Effector CD8-positive, alpha-beta T cell (primary cell): ENCODE data around the gene MYDGF.
A peak's percentile ranks its signal among the peaks of the same experiment; 100 is the strongest.

Experiments used
- DNase-seq: peaks from one replicate; lab custom pipeline; 2025; lab: John Stamatoyannopoulos, UW

The MYDGF gene

DNA sequence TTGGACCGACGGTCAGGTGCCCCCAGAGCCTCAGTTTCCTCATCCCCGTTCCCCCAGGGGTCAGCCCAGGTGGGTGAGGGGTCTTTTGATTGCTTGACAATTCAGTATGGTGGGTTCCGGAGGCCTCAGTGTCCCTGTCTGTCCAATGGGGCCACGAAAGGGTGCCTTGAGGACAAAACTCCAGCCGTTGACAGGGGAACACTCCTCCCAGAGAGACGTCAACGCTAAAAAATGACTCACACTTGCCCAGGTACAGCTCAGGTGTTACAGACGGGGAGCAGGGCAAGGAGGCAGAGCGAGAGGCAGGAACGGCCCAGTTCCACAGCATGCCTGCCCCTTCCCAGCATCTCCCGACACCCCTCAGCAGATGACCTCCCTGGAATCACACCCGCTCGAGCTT lies 29.0 kb downstream of the MYDGF start:
- DNase-seq: no peak

GRCh38 chr19:4640247-4641000 lies 29.7 kb downstream of the MYDGF start:
- DNase-seq: no peak

GRCh38 chr19:4639531-4640246 lies 30.5 kb downstream of the MYDGF start:
- DNase-seq: no peak

DNA sequence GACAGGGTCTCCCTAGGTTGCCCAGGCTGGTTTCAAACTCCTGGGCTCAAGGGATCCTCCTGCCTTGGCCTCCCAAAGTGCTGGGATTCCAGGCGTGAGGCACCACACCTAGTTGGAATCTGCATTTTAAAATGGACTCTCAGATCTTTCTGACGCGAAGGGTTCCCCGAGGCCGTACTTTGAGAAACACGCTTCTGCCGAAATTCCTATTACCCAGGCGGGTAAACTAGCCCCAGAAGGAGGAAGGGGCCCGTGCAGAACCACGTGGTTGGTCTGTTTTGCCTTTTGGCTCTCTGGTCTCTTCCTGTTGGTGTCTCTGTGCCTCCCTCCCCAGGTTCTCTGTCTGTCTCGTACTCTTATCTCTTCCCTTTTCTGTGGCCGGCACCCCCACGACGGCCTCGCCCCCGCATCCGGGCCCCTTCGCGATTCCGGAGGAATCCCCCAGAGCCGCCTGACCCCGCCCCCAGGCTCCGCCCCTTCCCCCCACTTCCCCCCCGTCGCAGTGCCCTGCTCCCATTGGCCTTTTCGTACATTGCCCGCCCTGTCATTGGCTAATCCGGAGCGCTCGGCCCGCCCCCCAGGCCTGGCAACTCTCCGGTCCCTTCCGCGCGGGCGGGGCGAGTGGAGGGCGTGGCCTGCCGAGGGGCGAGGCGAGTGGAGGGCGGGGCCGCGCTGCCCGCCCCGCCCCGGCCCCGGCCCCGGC lies 31.2 kb downstream of the MYDGF start, which contains the start of gene TNFAIP8L1:
TNFAIP8L1 (plus strand) TSS at position 689 of the 703 bp plus-strand sequence. CDS start 12,354 bp downstream, outside the sequence.
- DNase-seq: peak; percentile 99

DNA sequence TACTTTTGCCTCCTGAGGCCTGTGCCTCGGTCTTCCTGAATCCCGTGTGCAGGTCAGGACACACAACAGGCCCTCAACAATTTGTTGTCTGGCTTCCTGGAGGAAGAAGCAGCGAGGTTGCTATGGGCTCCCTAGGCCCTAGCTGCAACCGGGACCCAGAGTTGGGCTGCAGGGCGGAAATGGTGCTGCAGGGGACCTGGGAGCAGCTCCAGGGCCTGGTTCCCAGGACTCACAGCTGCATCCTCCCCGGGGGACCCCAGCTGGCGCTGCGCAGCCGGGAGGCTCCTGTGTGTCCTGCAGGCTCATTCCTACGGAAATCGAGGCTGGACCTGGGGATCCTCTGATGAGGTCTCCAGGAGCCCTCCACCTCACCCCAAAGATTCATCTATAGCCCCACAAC lies 31.8 kb downstream of the MYDGF start:
- DNase-seq: no peak

DNA sequence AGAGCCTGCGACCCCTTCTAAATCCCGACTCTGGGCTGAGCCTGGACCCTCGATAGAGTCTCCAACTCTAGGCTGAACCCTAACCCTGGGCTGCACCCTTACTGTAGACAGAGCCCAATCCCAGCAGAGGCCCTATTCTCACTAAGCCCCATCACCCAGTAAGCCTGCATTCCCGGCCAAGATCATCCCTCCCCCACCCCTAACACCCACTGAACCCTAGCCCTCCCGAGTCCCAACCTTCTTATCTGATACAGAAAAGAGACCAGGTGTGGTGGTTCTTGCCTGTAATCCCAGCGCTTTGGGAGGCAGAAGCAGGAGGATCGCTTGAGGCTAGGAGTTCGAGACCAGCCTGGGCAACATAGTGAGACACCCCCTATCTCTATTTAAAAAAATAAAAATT lies 33.4 kb downstream of the MYDGF start:
- no peak for DNase-seq

DNA sequence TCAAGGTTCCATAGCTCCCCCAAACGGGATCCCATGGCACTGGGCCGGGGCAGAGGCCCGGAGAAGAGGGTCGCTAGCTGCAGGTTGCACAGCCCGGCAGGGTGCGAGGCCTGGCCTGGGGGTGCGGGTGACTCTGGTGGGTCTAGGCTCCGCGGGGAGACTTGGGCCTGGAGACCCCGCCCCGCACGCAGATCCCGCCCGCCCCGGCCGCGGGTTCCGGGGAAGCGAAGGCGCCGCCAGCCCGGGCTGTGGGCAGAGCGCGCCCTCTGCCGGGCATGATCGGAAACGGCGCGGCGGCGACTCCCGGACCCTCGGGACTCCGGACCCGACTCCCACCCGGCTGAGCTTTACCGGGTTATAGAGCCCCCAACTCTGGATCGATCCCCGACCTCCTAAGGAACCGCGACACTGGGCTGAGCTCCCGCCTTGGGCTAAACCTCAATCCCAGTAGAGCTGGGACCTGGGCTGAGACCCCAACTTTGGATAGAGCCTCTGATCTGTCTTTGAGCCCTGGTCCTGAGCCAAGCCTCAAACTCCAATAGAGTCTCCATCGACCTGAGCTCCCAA lies 33.9 kb downstream of the MYDGF start:
- DNase-seq: peak; percentile 67

DNA sequence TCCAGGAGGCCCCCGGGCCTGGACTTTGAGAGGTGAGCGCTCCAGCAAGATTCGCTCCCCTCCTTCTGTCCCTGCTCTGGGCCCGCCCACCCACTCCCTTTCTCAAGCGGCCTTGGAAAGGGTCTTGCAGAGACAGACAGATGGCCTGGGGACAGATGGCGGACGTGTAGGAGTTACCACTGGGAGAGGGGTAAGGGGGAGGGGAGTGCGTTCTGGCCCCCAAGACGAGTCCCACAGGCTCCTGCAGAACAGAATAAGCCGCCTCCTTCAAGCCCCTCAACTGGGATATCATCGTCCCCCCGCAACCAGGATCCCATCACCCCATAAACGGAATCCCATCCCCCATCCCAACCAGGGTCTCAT lies 34.4 kb downstream of the MYDGF start:
- no peak for DNase-seq

GRCh38 chr19:4633140-4633967 lies 36.8 kb downstream of the MYDGF start:
- peak; percentile 11 for DNase-seq

DNA sequence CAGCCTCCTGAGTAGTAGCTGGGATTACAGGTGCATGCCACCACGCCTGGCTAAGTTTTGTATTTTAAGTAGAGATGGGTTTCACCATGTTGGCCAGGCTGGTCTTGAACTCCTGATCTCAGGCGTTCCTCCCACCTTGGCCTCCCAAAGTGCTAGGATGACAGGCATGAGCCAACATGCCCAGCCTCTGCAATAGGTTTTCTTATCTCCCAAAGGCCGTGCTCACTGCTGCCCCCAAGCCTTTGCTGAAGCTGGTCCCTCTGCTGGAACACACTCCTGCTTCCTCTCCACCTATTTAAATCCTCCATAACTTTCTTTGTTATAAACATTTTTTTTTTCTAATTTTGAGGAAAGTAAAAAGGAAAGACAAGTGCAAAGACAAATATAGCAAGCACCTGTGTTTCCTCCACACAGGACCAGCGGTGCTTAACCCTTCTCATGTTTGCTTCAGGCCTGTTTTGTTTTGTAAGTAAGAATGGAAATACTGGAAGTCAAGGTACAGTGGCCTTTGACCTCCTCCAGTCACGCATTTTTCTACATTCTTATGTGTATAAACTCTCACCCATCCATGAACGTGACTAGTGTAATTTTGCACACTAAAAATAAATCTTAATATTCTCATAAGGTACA lies 45.3 kb downstream of the MYDGF start:
- DNase-seq: no peak

DNA sequence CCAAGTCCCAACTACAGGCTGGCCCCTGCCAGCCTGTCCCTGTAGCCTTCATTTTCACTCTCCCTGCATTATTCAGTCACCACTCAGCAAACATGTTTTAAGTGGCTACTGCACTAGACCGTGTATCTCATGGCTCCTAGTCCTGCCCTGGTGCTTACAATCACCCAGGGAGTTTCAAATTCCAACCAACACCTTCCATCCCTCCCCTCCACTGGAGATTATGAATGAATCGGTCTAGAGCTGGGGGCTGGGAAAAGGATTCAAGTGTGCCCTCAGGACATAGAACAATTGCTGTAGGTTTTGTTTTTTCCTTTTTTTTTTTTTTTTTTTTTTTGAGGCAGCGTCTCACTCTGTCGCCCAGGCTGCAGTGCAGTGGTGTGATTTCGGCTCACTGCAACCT lies 45.8 kb downstream of the MYDGF start:
- DNase-seq: no peak

- no peak for DNase-seq
Measured at GRCh38 chr19:4622695-4623421, 47.3 kb downstream of the MYDGF start.

GRCh38 chr19:4620675-4621074 lies 49.5 kb downstream of the MYDGF start:
- DNase-seq: no peak

GRCh38 chr19:4619668-4620294 lies 50.4 kb downstream of the MYDGF start:
- no peak for DNase-seq

GRCh38 chr19:4618019-4618418 lies 52.1 kb downstream of the MYDGF start:
- no peak for DNase-seq

DNA sequence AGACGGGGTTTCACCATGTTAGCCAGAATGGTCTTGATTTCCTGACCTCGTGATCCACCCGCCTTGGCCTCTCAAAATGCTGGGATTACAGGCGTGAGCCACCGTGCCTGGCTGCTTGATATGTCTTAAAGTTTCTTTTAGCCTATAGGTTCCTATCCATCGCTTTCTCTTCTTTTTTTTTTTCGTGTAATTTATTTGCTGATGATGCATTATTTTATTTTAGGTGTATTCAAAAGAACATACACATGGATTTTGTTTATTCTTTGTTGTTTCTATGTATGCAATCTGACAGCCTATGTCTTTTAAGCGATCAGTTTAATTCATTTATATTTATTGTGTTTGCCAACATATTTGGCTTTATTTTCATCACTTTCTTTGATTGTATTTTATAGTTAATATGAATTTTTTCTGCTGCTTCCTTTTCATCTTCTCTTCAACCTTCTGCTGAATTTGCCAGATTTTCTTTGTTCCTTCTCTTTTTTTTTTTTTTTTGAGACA lies 56.8 kb downstream of the MYDGF start:
- no peak for DNase-seq

GRCh38 chr19:4609878-4610511 lies 60.1 kb downstream of the MYDGF start:
- no peak for DNase-seq
